Measurements from ENCODE around the gene TLCD4. TPM values are rescaled to one million over a fixed set of nuclear protein-coding genes. Genes with fewer than 3 reads are reported as not detected.

Gene TLCD4
- total RNA-seq, 2 experiments from 2014 or later = not detected

GRCh38 chr1:95072117-95072516 lies 45.0 kb upstream of the TLCD4 start:
- Histone ChIP-seq H3K9me3 (ENCODE audit: low read length) (no peaks in the 10 kb centered on the region), H3K4me3 (ENCODE audit: low read depth, low read length, poor library complexity, severe bottlenecking) (peak overlapping the region; percentile 71), H3K4me1 (ENCODE audit: insufficient read depth, low read length, poor library complexity, severe bottlenecking) (peaks cover 16% of the 10 kb centered on the region), H4K20me1 (ENCODE audit: insufficient read depth, low read length) (no peaks in the 10 kb centered on the region), H2AFZ (ENCODE audit: low read length) (peak overlapping the region; percentile 99), H3K27ac (ENCODE audit: low read depth, low read length, poor library complexity, severe bottlenecking) (no peak overlapping the region), H3K79me2 (ENCODE audit: insufficient read depth, low read depth, low read length) (peaks cover 7% of the 10 kb centered on the region; the same call in 1 of the 2 replicates), H3K4me2 (ENCODE audit: low read length) (peak overlapping the region; percentile 87), H3K9me2 (ENCODE audit: insufficient read depth, low read length) (no peaks in the 10 kb centered on the region), H3K36me3 (ENCODE audit: insufficient read depth, low read length) (no peaks in the 10 kb centered on the region)
- peak; percentile 3 for DNase-seq (ENCODE audit: low spot score)
- TSS peak; percentile 85 for BruUV-seq (replicated peaks)
- ChIA-PET CTCF (ENCODE audit: unreplicated experiment) (interaction anchor here (1.0 kb wide), 1 partner anchor 162 kb away, joined by 4 read pairs; the partner anchor contains the start of gene RWDD3), POLR2A (interaction anchor here (1.7 kb wide), 1 partner anchor 13 kb away, joined by 6 read pairs; no protein-coding TSS in a partner anchor)
- intact Hi-C loops (cut with micrococcal nuclease; ENCODE audit: unreplicated experiment) = loop anchor here (2.0 kb wide), 1 partner anchor 163 kb away; the partner anchor contains the start of gene RWDD3
- TF ChIP-seq EZH2phosphoT487 (IDR thresholded peaks at IDR 0.05; ENCODE audit: borderline replicate concordance, low read depth, low read length) = no peak
- TF ChIP-seq, protein P1, sequence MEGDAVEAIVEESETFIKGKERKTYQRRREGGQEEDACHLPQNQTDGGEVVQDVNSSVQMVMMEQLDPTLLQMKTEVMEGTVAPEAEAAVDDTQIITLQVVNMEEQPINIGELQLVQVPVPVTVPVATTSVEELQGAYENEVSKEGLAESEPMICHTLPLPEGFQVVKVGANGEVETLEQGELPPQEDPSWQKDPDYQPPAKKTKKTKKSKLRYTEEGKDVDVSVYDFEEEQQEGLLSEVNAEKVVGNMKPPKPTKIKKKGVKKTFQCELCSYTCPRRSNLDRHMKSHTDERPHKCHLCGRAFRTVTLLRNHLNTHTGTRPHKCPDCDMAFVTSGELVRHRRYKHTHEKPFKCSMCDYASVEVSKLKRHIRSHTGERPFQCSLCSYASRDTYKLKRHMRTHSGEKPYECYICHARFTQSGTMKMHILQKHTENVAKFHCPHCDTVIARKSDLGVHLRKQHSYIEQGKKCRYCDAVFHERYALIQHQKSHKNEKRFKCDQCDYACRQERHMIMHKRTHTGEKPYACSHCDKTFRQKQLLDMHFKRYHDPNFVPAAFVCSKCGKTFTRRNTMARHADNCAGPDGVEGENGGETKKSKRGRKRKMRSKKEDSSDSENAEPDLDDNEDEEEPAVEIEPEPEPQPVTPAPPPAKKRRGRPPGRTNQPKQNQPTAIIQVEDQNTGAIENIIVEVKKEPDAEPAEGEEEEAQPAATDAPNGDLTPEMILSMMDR (conservative IDR thresholded peaks at IDR 0.05; ENCODE audit: low read length) = no peak

DNA sequence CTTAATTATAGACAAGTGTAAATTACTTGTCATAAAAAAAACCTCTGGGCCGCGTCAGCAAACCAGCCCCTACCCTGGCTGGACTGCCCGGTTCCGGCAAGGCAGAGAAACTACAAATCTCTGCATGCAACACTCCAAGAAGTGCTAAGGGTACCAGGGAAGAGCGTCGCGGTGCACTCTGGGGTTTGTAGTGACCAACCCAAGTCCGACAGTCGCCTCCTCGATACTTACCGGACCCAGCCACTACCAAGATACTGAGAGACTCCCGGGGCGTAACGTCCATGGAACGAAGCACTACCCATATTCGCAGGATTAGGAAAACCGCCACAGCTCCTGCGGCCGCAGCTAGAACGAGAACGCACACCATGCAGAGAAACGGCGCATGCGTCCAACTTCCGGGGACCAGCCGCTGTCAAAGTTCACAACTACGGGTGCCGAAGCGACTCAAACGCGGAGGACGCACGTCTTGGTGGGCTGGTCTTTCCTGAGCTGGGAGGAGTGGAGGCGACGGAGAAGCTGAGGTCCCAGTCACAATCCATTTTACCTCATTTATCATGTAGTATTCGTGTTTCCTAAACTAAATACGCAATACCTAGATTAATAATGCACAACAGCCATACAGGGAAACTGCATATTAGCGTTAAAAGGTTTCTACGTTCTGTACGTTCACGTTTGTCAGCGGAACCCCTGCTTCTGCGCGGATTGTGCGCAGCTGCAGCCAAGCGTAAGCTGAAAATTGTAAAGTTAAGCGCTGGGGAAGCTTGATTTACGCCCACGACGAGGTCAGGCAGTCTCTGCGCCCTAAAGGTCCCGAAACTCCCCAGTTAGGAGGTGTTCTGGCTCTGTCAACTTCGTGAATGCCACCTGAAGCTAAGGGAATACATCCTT lies 44.4 kb upstream of the TLCD4 start, which contains the start of gene ALG14:
TSS of gene ALG14 (minus strand) at position 420 of the 888 bp plus-strand sequence. CDS start at position 367, 53 bp downstream.
- peak; percentile 94 for DNase-seq (ENCODE audit: low spot score)
- Histone ChIP-seq H3K9me3 (ENCODE audit: low read length) (no peaks in the 10 kb centered on the region), H2AFZ (ENCODE audit: low read length) (peak within 1 kb of the TSS; percentile 99), H3K4me2 (ENCODE audit: low read length) (peak within 1 kb of the TSS; percentile 87), H3K27ac (ENCODE audit: low read depth, low read length, poor library complexity, severe bottlenecking) (peak within 1 kb of the TSS; percentile 38), H3K79me2 (ENCODE audit: insufficient read depth, low read depth, low read length) (peaks cover 7% of the 10 kb centered on the region; the same call in 1 of the 2 replicates), H3K4me1 (ENCODE audit: insufficient read depth, low read length, poor library complexity, severe bottlenecking) (peaks cover 14% of the 10 kb centered on the region), H3K36me3 (ENCODE audit: insufficient read depth, low read length) (no peaks in the 10 kb centered on the region), H3K9me2 (ENCODE audit: insufficient read depth, low read length) (no peaks in the 10 kb centered on the region), H4K20me1 (ENCODE audit: insufficient read depth, low read length) (no peaks in the 10 kb centered on the region), H3K4me3 (ENCODE audit: low read depth, low read length, poor library complexity, severe bottlenecking) (peak within 1 kb of the TSS; percentile 71)
- ChIA-PET CTCF (ENCODE audit: unreplicated experiment) (interaction anchor here (0.6 to 1.6 kb wide), 4 partner anchors 12 to 161 kb away, joined by 3 to 4 read pairs (median 4); partner anchors contain the start of gene RWDD3), POLR2A (interaction anchor here (0.6 to 2.8 kb wide), 7 partner anchors 10 to 161 kb away, joined by 3 to 14 read pairs (median 3); partner anchors contain the start of gene RWDD3)
- no TSS peak for BruUV-seq (replicated peaks)
- intact Hi-C loops (cut with micrococcal nuclease; ENCODE audit: unreplicated experiment) = loop anchor here (2.0 kb wide), 1 partner anchor 162 kb away; the partner anchor contains the start of gene RWDD3
- TF ChIP-seq, protein P1 (conservative IDR thresholded peaks at IDR 0.05; ENCODE audit: low read length) = no peak
